Neural progenitor cell (in vitro differentiated cells): ENCODE data around the gene RAPGEF2.

Source experiments
- EZH2 ChIP-seq: fragments of 200-600 bp; sonication (generic); IDR thresholded peaks from 2 replicates; pipeline ENCODE4 v1.6.1; 2017; ENCODE audit warnings: antibody characterized with exemption, mild to moderate bottlenecking, moderate library complexity
- EZH2phosphoT487 ChIP-seq: fragments of 200-600 bp; sonication (generic); IDR thresholded peaks from 2 replicates; pipeline ENCODE4 v1.6.1; 2017; ENCODE audit warnings: antibody characterized with exemption
- TF ChIP-seq, protein P1 (sequence below): fragments of 200-600 bp; sonication (generic); IDR thresholded peaks from 2 replicates; pipeline ENCODE4 v1.5.1; 2017; ENCODE audit warnings: antibody characterized with exemption, mild to moderate bottlenecking

GRCh38 chr4:159279084-159279483 lies 176.2 kb downstream of the RAPGEF2 start:
- TF ChIP-seq, protein P1, sequence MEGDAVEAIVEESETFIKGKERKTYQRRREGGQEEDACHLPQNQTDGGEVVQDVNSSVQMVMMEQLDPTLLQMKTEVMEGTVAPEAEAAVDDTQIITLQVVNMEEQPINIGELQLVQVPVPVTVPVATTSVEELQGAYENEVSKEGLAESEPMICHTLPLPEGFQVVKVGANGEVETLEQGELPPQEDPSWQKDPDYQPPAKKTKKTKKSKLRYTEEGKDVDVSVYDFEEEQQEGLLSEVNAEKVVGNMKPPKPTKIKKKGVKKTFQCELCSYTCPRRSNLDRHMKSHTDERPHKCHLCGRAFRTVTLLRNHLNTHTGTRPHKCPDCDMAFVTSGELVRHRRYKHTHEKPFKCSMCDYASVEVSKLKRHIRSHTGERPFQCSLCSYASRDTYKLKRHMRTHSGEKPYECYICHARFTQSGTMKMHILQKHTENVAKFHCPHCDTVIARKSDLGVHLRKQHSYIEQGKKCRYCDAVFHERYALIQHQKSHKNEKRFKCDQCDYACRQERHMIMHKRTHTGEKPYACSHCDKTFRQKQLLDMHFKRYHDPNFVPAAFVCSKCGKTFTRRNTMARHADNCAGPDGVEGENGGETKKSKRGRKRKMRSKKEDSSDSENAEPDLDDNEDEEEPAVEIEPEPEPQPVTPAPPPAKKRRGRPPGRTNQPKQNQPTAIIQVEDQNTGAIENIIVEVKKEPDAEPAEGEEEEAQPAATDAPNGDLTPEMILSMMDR, result no peak
- TF ChIP-seq EZH2 (no peak), EZH2phosphoT487 (no peak)
